ENCODE measurements around the gene CYP2A6. TPM values are rescaled to one million over a fixed set of nuclear protein-coding genes. Genes with fewer than 3 reads are reported as not detected.
"Not testable (repeated sequence)": the region's sequence is repeated elsewhere in the genome, so short reads cannot be mapped to it uniquely, and the experiment has no call there.

The CYP2A6 gene
- total RNA-seq, 2 donors from 2014 or later, result 1.4 TPM; not detected in 1

DNA sequence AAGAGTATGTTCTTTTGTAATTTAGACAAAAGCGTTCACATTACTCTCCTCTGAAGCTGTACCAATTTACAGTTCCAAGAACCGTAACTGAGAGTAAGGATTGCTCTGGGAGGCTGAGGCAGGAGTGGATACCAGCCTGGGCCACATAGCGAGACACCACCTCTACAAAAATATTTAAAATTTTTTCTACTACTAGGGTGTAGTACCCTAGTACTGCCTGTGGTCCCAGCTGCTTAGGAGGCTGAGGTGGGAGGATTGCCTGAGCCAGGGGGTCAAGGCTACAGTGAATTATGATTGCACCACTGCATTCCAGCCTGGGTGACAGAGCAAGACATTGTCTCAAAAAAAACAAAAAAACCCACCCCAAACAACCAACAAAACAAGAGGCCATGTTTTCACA, 12.1 kb upstream of the CYP2A6 start:
- H3K4me1 ChIP-seq, result no peaks in the 10 kb centered on the region
- H3K27ac ChIP-seq, result no peak overlapping the region
- no peaks in the 10 kb centered on the region for H3K36me3 ChIP-seq
- H3K9ac ChIP-seq (ENCODE audit: low read depth in 2 of 2, low read length in 2 of 2), result no peak overlapping the region
- H3K4me3 ChIP-seq, result no peak overlapping the region
- H3K27me3 ChIP-seq, result no peaks in the 10 kb centered on the region
- no peaks in the 10 kb centered on the region for H3K9me3 ChIP-seq
- DNase-seq, result no peak
- TF ChIP-seq CTCF (IDR thresholded peaks at IDR 0.05), result no peak
- intact Hi-C loops (cut with DNase I), result no loop called here

GRCh38 chr19:40858109-40858508, 7.9 kb upstream of the CYP2A6 start:
- no peaks in the 10 kb centered on the region for H3K9me3 ChIP-seq
- no peak overlapping the region for H3K27ac ChIP-seq
- no peak overlapping the region for H3K9ac ChIP-seq (ENCODE audit: low read depth in 2 of 2, low read length in 2 of 2)
- no peaks in the 10 kb centered on the region for H3K4me1 ChIP-seq
- H3K4me3 ChIP-seq, result no peak overlapping the region
- intact Hi-C loops (cut with DNase I), result no loop called here
- no peaks in the 10 kb centered on the region for H3K36me3 ChIP-seq
- no peak for DNase-seq
- H3K27me3 ChIP-seq, result no peaks in the 10 kb centered on the region
- no peak for TF ChIP-seq CTCF (IDR thresholded peaks at IDR 0.05)

- H3K9ac ChIP-seq (ENCODE audit: low read depth in 2 of 2, low read length in 2 of 2); DNase-seq; intact Hi-C loops (cut with DNase I); H3K27me3 ChIP-seq; H3K9me3 ChIP-seq; H3K4me3 ChIP-seq; H3K4me1 ChIP-seq; H3K36me3 ChIP-seq; H3K27ac ChIP-seq: not testable (repeated sequence)
Measured at GRCh38 chr19:40852467-40853152, 2.4 kb upstream of the CYP2A6 start.

DNA sequence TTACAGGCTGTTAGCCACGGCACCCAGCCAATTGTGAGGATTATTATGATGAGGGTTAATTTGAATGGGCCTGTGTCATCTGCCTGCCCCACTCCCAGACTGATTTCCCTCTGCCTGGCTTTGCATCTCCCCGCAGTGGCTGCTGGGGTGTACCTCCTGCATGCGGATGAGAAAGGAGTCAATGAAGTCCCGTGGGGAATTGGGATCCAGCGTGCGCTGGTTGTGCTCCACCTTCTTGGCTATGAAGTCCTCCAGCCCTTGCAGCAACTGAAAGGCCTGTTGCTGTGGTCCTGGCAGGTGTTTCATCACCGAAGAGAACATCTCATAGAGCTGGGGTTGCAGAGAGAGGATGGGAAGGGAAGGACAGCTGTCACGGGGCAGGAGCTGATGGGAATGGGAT, 3.5 kb downstream of the CYP2A6 start:
- H3K27ac ChIP-seq; H3K9me3 ChIP-seq; H3K9ac ChIP-seq (ENCODE audit: low read depth in 2 of 2, low read length in 2 of 2); H3K4me3 ChIP-seq; H3K27me3 ChIP-seq; H3K4me1 ChIP-seq; intact Hi-C loops (cut with DNase I); H3K36me3 ChIP-seq; DNase-seq: not testable (repeated sequence)

DNA sequence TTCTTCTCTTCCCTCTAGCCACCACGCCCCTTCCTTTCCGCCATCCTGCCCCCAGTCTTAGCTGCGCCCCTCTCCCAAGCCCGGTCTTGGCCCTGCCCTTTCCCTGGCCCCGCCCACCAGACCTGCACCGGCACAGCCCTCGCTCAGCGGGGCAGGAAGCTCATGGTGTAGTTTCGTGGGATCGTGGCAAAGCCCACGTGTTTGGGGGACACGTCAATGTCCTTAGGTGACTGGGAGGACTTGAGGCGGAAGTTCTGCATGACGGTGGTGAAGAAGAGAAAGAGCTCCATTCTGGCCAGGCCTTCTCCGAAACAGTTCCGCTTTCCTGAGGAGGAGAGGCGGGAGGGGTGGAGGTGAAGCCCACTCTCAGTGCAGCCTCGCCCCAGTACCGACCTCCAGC, 6.6 kb downstream of the CYP2A6 start:
- H3K27me3 ChIP-seq; H3K27ac ChIP-seq; H3K36me3 ChIP-seq; H3K4me3 ChIP-seq; intact Hi-C loops (cut with DNase I); H3K9ac ChIP-seq (ENCODE audit: low read depth in 2 of 2, low read length in 2 of 2); H3K9me3 ChIP-seq; H3K4me1 ChIP-seq: not testable (repeated sequence)
- DNase-seq, result peak; percentile 59

DNA sequence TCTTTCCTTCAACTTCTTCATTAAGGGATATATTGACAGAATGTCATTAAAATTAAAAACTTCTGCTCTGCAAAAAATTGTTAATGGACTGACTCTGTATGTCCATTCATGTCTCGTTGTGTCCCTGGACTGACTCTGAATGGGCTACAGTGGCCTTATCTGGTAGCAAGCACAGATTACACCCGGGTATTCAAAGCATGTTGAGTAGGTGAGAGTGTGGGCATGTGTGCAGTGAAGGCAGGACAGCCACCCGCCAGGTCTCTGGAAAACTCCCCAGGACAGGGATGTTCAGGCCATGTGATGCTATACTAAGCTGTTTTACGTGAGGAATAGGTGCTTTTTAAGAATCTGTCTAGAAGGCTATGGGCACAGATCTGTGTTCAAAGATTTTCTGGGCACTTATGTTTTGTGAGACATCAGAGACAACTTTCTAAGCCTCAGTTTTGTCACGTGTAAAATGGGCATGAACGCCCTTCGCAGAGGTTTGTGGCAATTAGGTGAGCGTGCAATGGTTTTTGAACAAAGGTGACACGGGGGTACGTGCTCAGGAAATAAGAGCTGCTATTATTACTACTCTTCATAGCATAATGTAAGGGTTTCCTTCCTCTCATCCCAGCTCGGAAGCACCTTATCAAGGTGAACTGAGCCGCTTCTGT, 7.1 kb downstream of the CYP2A6 start:
- H3K36me3 ChIP-seq; H3K9ac ChIP-seq (ENCODE audit: low read depth in 2 of 2, low read length in 2 of 2); H3K27me3 ChIP-seq; H3K27ac ChIP-seq; intact Hi-C loops (cut with DNase I); DNase-seq; H3K4me3 ChIP-seq; H3K9me3 ChIP-seq; H3K4me1 ChIP-seq: not testable (repeated sequence)

- intact Hi-C loops (cut with DNase I); H3K27ac ChIP-seq: not testable (repeated sequence)
Measured at GRCh38 chr19:40842012-40842411, 8.2 kb downstream of the CYP2A6 start.

GRCh38 chr19:40838477-40838876, 11.8 kb downstream of the CYP2A6 start:
- intact Hi-C loops (cut with DNase I); DNase-seq; H3K9me3 ChIP-seq; H3K27me3 ChIP-seq; H3K4me3 ChIP-seq; H3K4me1 ChIP-seq; H3K27ac ChIP-seq; H3K9ac ChIP-seq (ENCODE audit: low read depth in 2 of 2, low read length in 2 of 2); H3K36me3 ChIP-seq: not testable (repeated sequence)

More at GRCh38 chr19:40842012-40842411, 8.2 kb downstream of the CYP2A6 start:
- DNase-seq; H3K36me3 ChIP-seq; H3K4me1 ChIP-seq; H3K4me3 ChIP-seq; H3K9ac ChIP-seq (ENCODE audit: low read depth in 2 of 2, low read length in 2 of 2); H3K9me3 ChIP-seq; H3K27me3 ChIP-seq: not testable (repeated sequence)
